Measurements from ENCODE around the gene NEUROG1. TPM values are rescaled to one million over a fixed set of nuclear protein-coding genes. Genes with fewer than 3 reads are reported as not detected.

The NEUROG1 gene, protein sequence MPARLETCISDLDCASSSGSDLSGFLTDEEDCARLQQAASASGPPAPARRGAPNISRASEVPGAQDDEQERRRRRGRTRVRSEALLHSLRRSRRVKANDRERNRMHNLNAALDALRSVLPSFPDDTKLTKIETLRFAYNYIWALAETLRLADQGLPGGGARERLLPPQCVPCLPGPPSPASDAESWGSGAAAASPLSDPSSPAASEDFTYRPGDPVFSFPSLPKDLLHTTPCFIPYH
- not detected for total RNA-seq
- long read RNA-seq, result 0 reads

DNA sequence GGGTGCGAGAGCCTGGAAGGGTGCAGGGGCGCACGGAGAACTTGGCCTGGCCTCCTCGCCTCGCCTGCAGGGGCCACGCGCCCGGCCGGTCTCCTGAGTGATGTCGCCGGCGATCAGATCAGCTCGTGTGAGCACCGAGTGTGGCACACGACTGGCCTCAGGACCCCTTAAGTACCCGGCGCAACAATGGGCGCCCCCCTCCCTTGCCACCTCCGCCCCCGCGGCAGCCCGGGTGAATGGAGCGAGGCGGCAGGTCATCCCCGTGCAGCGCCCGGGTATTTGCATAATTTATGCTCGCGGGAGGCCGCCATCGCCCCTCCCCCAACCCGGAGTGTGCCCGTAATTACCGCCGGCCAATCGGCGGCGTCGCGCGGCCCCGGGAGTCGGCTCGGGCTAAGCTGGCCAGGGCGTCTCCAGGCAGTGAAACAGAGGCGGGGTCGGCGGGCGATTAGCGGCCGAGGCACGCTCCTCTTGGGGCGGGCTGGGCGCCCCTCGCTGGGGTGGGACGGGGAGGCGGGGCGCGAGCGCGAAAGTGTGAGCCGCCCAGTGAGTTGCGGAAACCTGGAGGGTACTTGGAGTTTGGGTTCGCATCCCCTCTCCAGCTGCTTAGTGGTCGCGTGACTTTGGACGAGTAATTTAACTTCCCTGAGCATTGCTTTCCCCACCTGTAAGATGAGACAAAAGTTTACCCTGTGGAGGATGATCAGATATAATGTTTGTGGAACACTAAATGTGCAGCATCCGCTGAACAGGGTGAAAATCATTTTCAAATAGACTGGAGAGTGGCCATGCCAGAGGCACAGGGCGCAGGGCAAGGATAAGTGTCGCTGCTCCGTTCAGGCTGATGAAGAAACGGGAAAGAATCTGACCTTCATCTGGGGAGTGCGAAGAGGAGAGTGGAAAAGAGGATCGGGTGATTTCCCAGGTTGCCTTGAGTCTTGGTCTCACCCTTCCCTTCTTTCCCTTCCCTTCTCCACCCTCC, at the start of gene NEUROG1:
Gene NEUROG1, minus strand, starts transcription at position 145 of the 982 bp plus-strand sequence. CDS start 274 bp downstream, outside the sequence.
- DNase-seq, result no peak
- no peak for ATAC-seq (ENCODE audit: poor library complexity)
- intact Hi-C loops (cut with DNase I), result no loop called here

GRCh38 chr5:135584918-135585317, 49.2 kb upstream of the NEUROG1 start:
- intact Hi-C loops (cut with DNase I), result no loop called here
- ATAC-seq (ENCODE audit: poor library complexity) (no peak), DNase-seq (no peak)

DNA sequence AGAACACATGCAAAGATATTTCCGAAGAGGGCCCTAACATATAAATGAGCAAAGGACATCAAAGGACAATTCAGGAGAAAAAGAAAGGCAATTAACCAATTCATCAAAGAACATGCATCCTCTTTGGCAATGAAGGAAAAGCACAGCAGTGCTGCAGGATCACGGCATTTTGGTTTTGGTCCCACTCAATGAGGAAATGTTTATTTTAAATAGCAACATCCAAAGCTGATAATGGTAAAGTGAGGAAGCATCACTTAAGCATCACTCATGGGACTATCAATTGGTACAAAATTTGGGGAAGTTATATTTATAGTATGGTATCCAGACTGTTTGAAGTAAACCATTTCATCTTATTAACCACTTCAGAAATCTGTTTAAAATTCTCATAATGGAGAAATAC, 48.5 kb upstream of the NEUROG1 start:
- ATAC-seq (ENCODE audit: poor library complexity) (no peak), DNase-seq (no peak)
- intact Hi-C loops (cut with DNase I), result no loop called here

- no peak for DNase-seq
Measured at GRCh38 chr5:135582099-135582781, 46.5 kb upstream of the NEUROG1 start.

DNA sequence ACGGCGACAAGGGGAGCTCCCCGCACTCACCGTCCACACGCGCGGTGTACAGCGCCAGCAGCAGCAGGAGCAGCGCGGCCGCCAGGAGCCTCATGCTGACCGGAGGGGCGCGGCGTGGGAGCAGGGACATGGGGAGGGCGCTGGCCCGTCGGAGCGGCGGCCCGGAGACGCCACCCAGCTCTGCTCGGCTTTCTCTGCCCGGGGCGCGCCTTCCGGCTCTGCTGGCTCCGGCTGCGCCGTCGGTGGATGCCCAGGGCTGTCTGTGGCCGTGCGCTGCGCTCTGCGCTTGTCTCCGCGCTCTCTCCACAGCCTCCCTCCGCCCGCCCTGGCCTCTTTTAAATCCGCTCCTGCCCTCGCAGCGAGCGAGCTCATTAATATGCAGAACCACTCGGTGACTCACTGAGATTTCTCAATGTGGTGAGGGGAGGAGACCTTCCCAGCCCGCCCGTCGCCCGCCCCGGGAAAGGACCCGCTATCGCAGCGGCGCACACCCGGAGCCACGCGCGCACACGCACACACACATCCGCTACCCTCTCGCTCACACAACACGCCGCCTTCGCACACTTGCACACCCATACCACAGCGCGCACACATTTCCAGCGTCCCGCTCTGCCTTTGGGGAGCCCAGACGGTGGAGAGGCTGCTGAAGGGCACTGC, 43.0 kb upstream of the NEUROG1 start, which contains the start of gene CXCL14:
Gene CXCL14, minus strand, starts transcription at position 307 of the 657 bp plus-strand sequence. Its CDS starts 213 bp downstream, at position 94.
- intact Hi-C loops (cut with DNase I), result no loop called here
- peak; percentile 69 for ATAC-seq (ENCODE audit: poor library complexity)
- DNase-seq, result peak; percentile 61

More at GRCh38 chr5:135582099-135582781, 46.5 kb upstream of the NEUROG1 start:
- ATAC-seq (ENCODE audit: poor library complexity), result no peak
- intact Hi-C loops (cut with DNase I), result no loop called here

DNA sequence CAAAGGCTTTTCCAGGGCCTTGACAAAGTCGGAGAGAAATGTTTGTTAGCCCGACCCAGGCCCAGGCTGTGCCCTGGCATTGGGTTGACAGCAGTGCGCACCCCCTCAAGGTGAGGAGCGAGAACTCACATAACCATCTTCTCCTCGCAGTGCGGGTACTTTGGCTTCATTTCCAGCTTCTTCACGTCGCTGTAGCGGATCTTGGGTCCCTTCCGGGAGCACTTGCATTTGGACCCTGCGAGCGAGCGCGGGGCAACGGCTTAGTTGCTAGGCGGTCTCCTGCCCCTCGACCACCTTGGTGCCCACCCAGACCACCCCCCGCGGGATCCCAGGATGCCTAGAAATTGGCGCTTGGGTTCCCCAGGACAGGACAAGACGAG, 42.5 kb upstream of the NEUROG1 start:
- intact Hi-C loops (cut with DNase I), result no loop called here
- DNase-seq (no peak), ATAC-seq (ENCODE audit: poor library complexity) (no peak)

DNA sequence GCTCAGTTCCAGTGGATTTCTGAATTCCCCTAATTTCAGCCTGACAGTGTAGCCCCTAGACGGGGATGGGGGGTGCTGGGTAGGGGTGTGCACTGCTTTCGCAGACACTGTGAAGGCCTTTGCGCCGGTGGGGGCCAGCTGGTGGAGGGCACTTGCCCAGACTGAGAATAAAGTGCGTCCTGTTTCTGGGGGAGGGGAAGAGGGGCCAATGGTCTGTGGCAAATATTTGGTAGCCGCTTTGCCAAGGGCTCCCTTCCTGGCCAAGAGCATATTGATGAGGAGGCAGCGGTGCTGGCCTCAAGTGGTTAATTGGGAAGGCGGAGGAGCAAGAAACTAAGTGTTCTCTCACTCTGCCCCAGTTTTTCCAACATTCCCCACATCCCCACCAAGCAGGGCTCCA, 41.7 kb upstream of the NEUROG1 start:
- no peak for DNase-seq
- intact Hi-C loops (cut with DNase I), result no loop called here
- ATAC-seq (ENCODE audit: poor library complexity), result no peak

DNA sequence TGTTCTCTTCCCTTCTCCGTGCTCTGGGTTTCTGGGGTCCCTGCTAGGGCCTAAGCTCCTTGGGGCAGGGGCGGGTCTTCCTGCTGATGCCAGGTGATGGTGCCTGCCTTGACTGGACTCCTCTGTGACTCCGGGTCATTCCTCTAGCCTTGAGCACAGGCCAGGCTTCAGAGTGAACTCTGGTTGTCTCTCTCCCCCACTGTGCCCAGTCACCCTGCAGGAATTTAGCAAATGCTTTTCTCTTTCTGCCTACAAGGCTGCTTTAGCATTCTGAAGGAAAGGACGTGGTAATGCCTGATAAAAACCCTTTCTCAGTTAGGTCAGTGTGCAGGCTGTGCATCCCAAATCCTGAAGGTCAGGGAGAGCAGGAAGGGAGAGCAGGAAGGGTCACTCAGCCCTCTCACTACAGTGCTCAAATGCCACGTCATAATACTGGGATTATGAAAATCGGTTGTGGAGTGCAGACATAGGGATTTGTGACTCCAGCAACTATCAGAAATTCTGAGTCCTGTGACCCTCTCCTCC, 40.4 kb upstream of the NEUROG1 start:
- DNase-seq, result no peak
- no peak for ATAC-seq (ENCODE audit: poor library complexity)
- intact Hi-C loops (cut with DNase I), result no loop called here

DNA sequence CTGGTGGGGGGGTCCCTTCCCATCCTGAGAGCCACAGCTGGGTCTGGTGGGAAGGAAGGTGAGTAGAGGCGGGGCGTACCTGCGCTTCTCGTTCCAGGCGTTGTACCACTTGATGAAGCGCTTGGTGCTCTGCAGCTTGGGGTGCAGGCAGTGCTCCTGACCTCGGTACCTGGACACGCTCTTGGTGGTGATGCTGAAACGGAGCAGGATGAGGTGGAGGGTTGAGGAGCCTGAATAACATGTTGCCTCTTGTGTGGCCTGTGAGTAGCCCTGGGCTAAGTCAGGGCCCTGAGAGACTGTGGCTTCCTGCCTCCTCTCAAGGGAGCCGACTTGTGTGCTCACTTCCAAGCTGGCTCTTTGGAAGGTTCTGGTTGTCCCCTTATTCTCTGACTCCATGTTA, 38.7 kb upstream of the NEUROG1 start:
- intact Hi-C loops (cut with DNase I), result no loop called here
- ATAC-seq (ENCODE audit: poor library complexity) (no peak), DNase-seq (no peak)

DNA sequence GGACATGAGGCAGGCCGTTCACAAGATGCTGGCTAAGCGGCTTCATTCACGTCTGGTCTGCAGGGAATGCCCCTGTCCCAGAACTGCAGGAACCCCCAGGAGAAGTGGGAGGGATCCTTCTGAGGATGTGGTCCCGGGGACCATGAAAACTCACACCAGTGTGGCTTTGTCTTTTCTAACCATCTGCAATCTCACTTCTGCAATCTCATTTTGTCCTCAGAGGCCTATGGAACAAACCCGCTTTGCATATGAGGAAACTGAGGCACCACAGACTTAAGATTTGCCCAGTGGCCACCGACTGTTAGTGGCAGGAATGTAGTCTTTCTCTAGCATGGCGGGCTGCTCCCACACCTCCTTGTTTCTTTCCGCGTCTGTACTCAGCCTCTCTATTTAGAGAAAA, 36.1 kb upstream of the NEUROG1 start:
- intact Hi-C loops (cut with DNase I), result no loop called here
- no peak for DNase-seq
- ATAC-seq (ENCODE audit: poor library complexity), result no peak

DNA sequence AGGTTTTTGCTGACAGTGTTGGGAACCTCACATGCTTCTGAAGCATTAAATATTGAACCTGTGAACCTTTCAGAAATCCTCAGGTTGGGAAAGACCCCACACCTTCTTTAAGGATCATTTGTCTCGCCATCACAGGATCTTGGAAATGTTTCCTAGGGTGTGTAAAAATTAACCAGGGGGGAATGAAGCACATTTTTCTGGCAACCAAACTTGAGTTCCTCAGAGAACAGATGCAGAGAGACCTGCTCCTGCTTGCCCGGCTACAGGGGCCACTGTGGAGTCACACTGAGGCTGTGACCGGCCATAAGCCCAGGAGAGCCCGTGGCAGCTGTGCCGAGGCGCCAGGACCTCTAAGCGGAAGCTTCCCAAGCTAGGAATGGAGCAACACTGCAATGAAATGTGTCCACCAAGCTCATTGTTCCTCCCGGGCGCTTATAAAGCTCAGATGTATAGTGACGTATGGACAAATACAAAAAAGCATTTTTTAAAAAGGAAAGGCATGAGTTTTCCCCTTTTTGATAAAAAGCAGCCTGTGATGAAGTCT, 35.4 kb upstream of the NEUROG1 start:
- DNase-seq, result no peak
- no peak for ATAC-seq (ENCODE audit: poor library complexity)
- intact Hi-C loops (cut with DNase I), result no loop called here

GRCh38 chr5:135570453-135570764, 34.6 kb upstream of the NEUROG1 start:
- intact Hi-C loops (cut with DNase I), result no loop called here
- ATAC-seq (ENCODE audit: poor library complexity) (no peak), DNase-seq (no peak)

DNA sequence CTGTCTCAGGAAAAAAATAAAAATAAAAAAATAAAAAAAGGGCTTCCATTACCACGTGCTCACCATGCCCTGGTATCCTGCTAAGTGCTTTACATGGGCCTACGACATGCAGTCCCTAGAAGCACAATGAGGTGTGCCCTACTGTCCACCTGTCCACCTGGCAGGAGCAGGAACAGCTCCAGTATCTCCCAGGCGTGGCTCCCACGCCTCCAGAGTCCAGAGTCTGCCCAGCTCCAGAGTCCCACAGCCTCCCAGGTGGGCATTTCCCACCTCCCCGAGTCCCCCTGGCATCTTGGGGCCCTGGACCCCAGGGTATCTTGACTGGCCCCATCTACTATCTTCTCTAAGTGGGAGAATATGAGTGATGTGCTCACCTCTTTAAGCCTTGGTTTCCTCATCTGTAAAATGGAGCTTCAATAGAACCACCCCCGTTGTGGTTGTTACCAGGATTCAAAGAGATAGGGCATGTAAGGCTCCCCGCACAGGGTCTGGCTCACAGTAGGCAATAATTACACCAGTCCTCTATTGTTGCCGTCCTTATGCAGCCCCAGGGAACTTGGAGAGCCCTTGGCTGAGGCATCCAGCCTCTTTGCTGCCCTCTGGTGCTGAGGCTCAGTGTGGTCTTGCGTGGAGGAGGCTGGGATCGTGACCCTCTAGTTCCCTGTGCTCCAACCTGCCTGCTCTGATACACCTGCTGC, 34.1 kb upstream of the NEUROG1 start:
- no peak for DNase-seq
- peak; percentile 68 for ATAC-seq (ENCODE audit: poor library complexity)
- intact Hi-C loops (cut with DNase I), result loop anchor here (5.0 kb wide), 1 partner anchor 262 kb away; the partner anchor contains the start of gene SLC25A48

DNA sequence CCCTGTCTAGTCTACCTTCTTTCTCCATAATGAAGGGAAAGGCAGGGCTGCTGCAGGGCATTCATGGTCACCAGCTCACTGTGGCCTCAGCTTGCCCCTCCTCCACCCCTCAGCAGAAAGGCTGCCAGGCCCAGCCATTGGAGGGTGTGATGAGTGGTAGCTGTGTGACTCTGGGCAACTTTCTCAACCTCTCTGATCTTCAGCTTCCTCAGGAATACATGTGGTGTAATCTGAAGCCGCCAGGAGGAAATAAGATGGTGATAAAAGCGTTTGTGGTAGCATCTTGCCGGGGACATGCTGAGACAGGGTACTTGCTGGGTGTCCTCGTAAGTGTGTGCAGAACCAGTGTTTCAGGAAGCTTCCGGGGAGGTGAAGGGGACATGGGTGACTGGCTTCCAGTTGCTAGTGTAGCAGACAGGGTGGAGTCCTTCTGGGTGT, 33.2 kb upstream of the NEUROG1 start:
- ATAC-seq (ENCODE audit: poor library complexity) (no peak), DNase-seq (no peak)
- intact Hi-C loops (cut with DNase I), result loop anchor here (5.0 kb wide), 1 partner anchor 263 kb away; the partner anchor contains the start of gene SLC25A48

DNA sequence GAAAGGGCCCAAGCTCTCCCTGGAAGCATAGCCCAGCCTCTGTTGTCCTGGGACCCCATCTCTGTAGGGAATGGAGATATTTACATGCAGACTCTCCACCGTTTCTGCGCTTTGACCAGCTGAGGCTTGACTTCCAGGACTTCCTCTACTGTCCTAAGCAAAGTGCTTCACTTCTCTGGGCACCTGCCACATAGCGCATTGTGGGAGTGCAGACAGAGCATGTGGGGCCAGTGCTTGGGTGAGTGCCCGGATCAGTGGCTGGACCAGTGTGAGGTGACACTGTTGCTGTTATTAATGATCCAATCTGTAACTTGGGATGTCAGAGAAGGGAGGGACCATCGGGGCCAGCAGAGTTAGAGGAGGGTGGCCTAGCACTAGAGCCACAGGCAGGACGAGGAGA, 32.5 kb upstream of the NEUROG1 start:
- intact Hi-C loops (cut with DNase I), result loop anchor here (5.0 kb wide), 1 partner anchor 264 kb away; the partner anchor contains the start of gene SLC25A48
- ATAC-seq (ENCODE audit: poor library complexity) (no peak), DNase-seq (no peak)

DNA sequence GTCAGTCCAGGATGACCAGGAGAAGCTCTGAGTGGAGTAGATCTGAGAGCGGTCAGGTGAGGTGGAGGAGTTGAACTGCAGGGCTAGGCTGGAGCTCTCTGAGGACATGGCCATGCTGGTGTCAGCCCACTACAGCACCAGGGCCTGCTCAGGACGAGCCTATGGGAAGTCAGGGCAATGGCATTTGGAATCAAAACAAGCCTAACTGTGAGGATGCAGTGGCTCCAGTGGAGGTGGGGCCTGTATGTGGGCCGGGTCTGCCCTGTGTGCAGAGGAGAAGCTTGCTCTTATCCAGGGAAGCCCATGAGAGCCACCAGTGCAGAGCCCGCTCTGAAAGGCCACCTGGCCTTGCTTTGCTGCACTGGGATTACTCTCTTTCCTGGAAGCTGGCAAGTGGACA, 31.9 kb upstream of the NEUROG1 start:
- intact Hi-C loops (cut with DNase I), result loop anchor here (5.0 kb wide), 1 partner anchor 265 kb away; the partner anchor contains the start of gene SLC25A48
- ATAC-seq (ENCODE audit: poor library complexity) (no peak), DNase-seq (no peak)
